PFSK-1 (cell line): ENCODE measurements around the gene SLC2A1.

Source experiments
- FOXP2 ChIP-seq: optimal IDR thresholded peaks from 2 replicates; pipeline ENCODE3; 2011; ENCODE audit warnings: borderline replicate concordance, control low read depth, inconsistent platforms; ENCODE audit not compliant: insufficient read depth; ENCODE audit errors: extremely low read length, extremely low read depth
- POLR2AphosphoS5 ChIP-seq: IDR thresholded peaks from 2 replicates; pipeline ENCODE4 v1.6.1; 2012; ENCODE audit warnings: low read depth, mild to moderate bottlenecking, control low read depth, low read length, moderate library complexity
- REST ChIP-seq, 2 experiments: IDR thresholded peaks; 2 replicates each; pipeline versions ENCODE4 v1.6.1 to v1.8.0; 2011 to 2012; ENCODE audit warnings: low read depth in 2 of 2, low read length in 2 of 2, control low read depth in 1 of 2, inconsistent platforms in 1 of 2, mild to moderate bottlenecking in 1 of 2, moderate library complexity in 1 of 2; ENCODE audit not compliant: insufficient read depth in 1 of 2
- SIN3A ChIP-seq: IDR thresholded peaks from 2 replicates; pipeline ENCODE4 v1.6.1; 2012; ENCODE audit warnings: mild to moderate bottlenecking, low read length, moderate library complexity, borderline replicate concordance; ENCODE audit not compliant: insufficient read depth
- TAF1 ChIP-seq: IDR thresholded peaks from 2 replicates; pipeline ENCODE4 v1.6.1; 2012; ENCODE audit warnings: low read length, control low read depth, borderline replicate concordance; ENCODE audit not compliant: insufficient read depth

The SLC2A1 gene

GRCh38 chr1:42926235-42926878 lies 32.3 kb downstream of the SLC2A1 start:
- TF ChIP-seq POLR2AphosphoS5, result no peak
- no peak for TF ChIP-seq SIN3A
- no peak for TF ChIP-seq TAF1
- no peak for TF ChIP-seq FOXP2
- TF ChIP-seq REST (IDR thresholded peaks at IDR 0.05; ENCODE audit: insufficient read depth in 1 of 2, low read depth in 2 of 2, low read length in 2 of 2), result no peak

DNA sequence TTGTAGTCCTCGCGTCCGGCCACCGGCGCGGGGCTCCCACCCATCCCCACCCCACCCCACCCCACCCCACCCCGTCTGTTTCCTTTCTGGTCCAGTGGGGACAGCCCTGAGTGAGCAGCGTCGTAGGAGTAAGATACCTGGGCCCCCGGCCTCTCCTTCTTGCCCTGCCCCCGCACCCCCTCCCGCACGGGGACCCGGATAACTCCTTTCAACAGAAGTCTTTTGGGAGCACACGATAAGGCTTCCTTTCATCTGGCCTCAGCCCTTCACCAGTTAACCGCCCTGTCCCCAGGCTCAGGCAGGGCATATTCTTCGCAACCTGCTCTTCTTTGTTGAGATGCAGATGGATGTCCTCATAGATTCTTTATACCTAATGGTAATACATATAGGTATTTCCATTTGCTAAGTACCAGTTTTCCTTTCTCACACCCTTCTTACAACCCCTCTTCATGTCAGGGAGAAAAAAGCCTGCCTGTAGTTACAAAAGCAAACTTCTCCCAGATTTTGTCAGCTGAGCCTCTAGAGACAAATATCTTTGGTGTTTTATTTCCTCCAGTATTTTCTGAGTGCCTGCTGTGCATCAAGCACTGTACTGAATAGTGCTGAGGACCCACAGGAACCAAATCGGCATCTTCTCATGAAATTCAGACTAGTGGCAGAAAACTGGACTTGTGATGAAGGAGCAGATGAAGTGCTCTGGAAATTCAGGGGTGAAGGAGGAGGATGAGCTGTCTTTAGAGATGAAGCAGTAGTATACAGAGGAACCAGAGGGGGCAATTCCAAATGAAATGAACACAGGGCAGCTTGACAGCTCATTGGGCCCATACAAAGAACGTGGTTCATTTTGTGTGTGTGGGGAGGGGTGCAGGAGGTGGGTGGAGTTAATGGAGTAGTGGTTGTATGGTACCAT lies 33.6 kb downstream of the SLC2A1 start:
- TF ChIP-seq SIN3A (no peak), TAF1 (no peak), REST (IDR thresholded peaks at IDR 0.05; ENCODE audit: insufficient read depth in 1 of 2, low read depth in 2 of 2, low read length in 2 of 2) (no peak), FOXP2 (no peak), POLR2AphosphoS5 (no peak)

GRCh38 chr1:42924082-42924850 lies 34.4 kb downstream of the SLC2A1 start:
- TF ChIP-seq SIN3A (no peak), POLR2AphosphoS5 (no peak), FOXP2 (no peak), TAF1 (no peak), REST (IDR thresholded peaks at IDR 0.05; ENCODE audit: insufficient read depth in 1 of 2, low read depth in 2 of 2, low read length in 2 of 2) (no peak)

- TF ChIP-seq REST (IDR thresholded peaks at IDR 0.05; ENCODE audit: insufficient read depth in 1 of 2, low read depth in 2 of 2, low read length in 2 of 2), result no peak
- TF ChIP-seq SIN3A, result no peak
- TF ChIP-seq POLR2AphosphoS5, result no peak
- no peak for TF ChIP-seq FOXP2
- TF ChIP-seq TAF1, result no peak
These were observed 35.1 kb downstream of the SLC2A1 start for GRCh38 chr1:42923367-42924081.
